OCI-LY7 (cell line): Measurements from ENCODE around the gene GNLY. TPM values are rescaled to one million over a fixed set of nuclear protein-coding genes. Genes with fewer than 3 reads are reported as not detected.

ENCODE experiments used
- BruUV-seq: library from RNA; stranded (reverse); fragments of 400-500 nt; replicated peaks from 2 replicates; lab custom pipeline; 2021; lab: Mats Ljungman, UMichigan
- CTCF ChIA-PET: fragments of 300-600 bp; sonication (Branson Sonifier 250); formaldehyde crosslinking; loops from one replicate; lab custom pipeline; 2022; ENCODE audit warnings: antibody characterized with exemption; ENCODE audit not compliant: unreplicated experiment; lab: Charles Lee
- POLR2A ChIA-PET: fragments of 300-600 bp; sonication (Branson Sonifier 250); formaldehyde crosslinking; loops from one replicate; lab custom pipeline; 2022; ENCODE audit warnings: antibody characterized with exemption; lab: Charles Lee
- DNase-seq: peaks from one replicate; pipeline ENCODE4 v3.0.0-alpha.2; 2015; ENCODE audit warnings: low spot score
- H2AFZ ChIP-seq: fragments of 200-600 bp; sonication (generic), shearing (Covaris generic); 2 replicates; pipeline ENCODE4 v1.6.1; 2014; ENCODE audit warnings: mild to moderate bottlenecking, antibody characterized with exemption, low read length, moderate library complexity
- H3K27ac ChIP-seq: fragments of 200-600 bp; sonication (generic); 2 replicates; pipeline ENCODE4 v1.5.1; 2014; ENCODE audit warnings: mixed run types, low read depth, mild to moderate bottlenecking, moderate library complexity, low read length, inconsistent platforms; ENCODE audit not compliant: poor library complexity, severe bottlenecking
- H3K36me3 ChIP-seq: fragments of 200-600 bp; sonication (generic); 2 replicates; pipeline ENCODE4 v1.6.1; 2014; ENCODE audit warnings: mild to moderate bottlenecking, antibody characterized with exemption, low read length, moderate library complexity, mixed read lengths; ENCODE audit not compliant: insufficient read depth
- H3K4me1 ChIP-seq: fragments of 200-600 bp; sonication (generic); 2 replicates; pipeline ENCODE4 v1.5.1; 2014; ENCODE audit warnings: mild to moderate bottlenecking, low read length; ENCODE audit not compliant: insufficient read depth, poor library complexity, severe bottlenecking
- H3K4me2 ChIP-seq: fragments of 200-600 bp; sonication (generic); 2 replicates; pipeline ENCODE4 v1.6.1; 2014; ENCODE audit warnings: mild to moderate bottlenecking, low read length
- H3K4me3 ChIP-seq: fragments of 200-600 bp; sonication (generic); 2 replicates; pipeline ENCODE4 v1.5.1; 2014; ENCODE audit warnings: mild to moderate bottlenecking, low read depth, low read length; ENCODE audit not compliant: poor library complexity, severe bottlenecking
- H3K79me2 ChIP-seq: fragments of 200-600 bp; sonication (generic); 2 replicates; pipeline ENCODE4 v1.6.1; 2016; ENCODE audit warnings: low read depth, mild to moderate bottlenecking, low read length, moderate library complexity, mixed read lengths; ENCODE audit not compliant: insufficient read depth
- H3K9me2 ChIP-seq: fragments of 200-600 bp; sonication (generic); 2 replicates; pipeline ENCODE4 v1.6.1; 2016; ENCODE audit warnings: mild to moderate bottlenecking, low read length, mixed read lengths; ENCODE audit not compliant: insufficient read depth
- H3K9me3 ChIP-seq: fragments of 200-600 bp; sonication (generic); 2 replicates; pipeline ENCODE4 v1.6.1; 2014; ENCODE audit warnings: mild to moderate bottlenecking, mixed run types, low read length, mixed read lengths
- H4K20me1 ChIP-seq: fragments of 200-600 bp; sonication (generic); 2 replicates; pipeline ENCODE4 v1.6.1; 2014; ENCODE audit warnings: mild to moderate bottlenecking, antibody characterized with exemption, low read length, moderate library complexity, mixed read lengths; ENCODE audit not compliant: insufficient read depth
- EZH2phosphoT487 ChIP-seq: fragments of 200-600 bp; sonication (generic); IDR thresholded peaks from 2 replicates; pipeline ENCODE4 v1.6.1; 2018; ENCODE audit warnings: low read depth, borderline replicate concordance, mild to moderate bottlenecking, mixed run types, antibody characterized with exemption, low read length, moderate library complexity, mixed read lengths
- intact Hi-C: fragments of 100-400 bp; cut with micrococcal nuclease; formaldehyde crosslinking; loops from one replicate; pipeline ENCODE4 v1.10.0; 2022; ENCODE audit not compliant: unreplicated experiment
- total RNA-seq, 2 experiments: library from RNA; depleted of rRNA in 1 of 2; stranded (reverse); fragments of >200 nt in 1 of 2; shearing (Covaris generic) in 1 of 2; gene quantifications; 2 replicates each; pipeline ENCODE4 v1.2.3, GENCODE V29; 2014 to 2022
- TF ChIP-seq, protein P1 (sequence below): fragments of 200-600 bp; sonication (generic); conservative IDR thresholded peaks from 2 replicates; pipeline ENCODE4 v1.5.1; 2014; ENCODE audit warnings: mild to moderate bottlenecking, antibody characterized with exemption, low read length, moderate library complexity, mixed read lengths

GNLY gene
- total RNA-seq, 2 experiments from 2014 or later, result not detected

DNA sequence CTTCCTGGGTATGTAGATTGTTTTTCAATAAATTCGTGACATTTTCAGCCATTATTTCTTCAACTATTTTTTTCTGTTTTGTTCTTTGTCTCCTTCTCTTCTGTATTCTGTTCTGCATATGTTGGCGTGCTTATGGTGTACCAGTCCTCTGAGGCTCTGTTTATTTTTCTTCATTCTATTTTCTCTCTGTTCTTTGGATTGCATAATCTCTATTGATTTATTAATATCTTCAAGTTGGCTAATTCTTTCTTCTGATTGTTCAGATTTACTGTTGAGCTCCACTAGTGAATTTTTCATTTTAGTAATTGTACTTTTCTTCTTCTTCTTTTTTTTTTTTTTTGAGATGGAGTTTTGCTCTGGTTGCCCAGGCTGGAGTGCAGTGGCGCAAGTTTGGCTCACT is 9.9 kb downstream of the GNLY start:
- Histone ChIP-seq H3K9me3 (no peaks in the 10 kb centered on the region), H4K20me1 (no peaks in the 10 kb centered on the region), H3K9me2 (no peaks in the 10 kb centered on the region), H3K79me2 (no peaks in the 10 kb centered on the region), H3K27ac (no peak overlapping the region), H2AFZ (no peak overlapping the region), H3K4me3 (no peak overlapping the region), H3K36me3 (no peaks in the 10 kb centered on the region), H3K4me1 (peaks cover 11% of the 10 kb centered on the region), H3K4me2 (no peak overlapping the region)
- BruUV-seq, result no TSS peak
- ChIA-PET CTCF (no interaction called here), POLR2A (interaction anchor here (0.6 to 1.4 kb wide), 2 partner anchors 67 to 736 kb away, joined by 3 to 4 read pairs; no protein-coding TSS in a partner anchor)
- intact Hi-C loops, result no loop called here
- TF ChIP-seq EZH2phosphoT487, result no peak
- TF ChIP-seq, protein P1, sequence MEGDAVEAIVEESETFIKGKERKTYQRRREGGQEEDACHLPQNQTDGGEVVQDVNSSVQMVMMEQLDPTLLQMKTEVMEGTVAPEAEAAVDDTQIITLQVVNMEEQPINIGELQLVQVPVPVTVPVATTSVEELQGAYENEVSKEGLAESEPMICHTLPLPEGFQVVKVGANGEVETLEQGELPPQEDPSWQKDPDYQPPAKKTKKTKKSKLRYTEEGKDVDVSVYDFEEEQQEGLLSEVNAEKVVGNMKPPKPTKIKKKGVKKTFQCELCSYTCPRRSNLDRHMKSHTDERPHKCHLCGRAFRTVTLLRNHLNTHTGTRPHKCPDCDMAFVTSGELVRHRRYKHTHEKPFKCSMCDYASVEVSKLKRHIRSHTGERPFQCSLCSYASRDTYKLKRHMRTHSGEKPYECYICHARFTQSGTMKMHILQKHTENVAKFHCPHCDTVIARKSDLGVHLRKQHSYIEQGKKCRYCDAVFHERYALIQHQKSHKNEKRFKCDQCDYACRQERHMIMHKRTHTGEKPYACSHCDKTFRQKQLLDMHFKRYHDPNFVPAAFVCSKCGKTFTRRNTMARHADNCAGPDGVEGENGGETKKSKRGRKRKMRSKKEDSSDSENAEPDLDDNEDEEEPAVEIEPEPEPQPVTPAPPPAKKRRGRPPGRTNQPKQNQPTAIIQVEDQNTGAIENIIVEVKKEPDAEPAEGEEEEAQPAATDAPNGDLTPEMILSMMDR, result no peak
- no peak for DNase-seq

GRCh38 chr2:85704800-85705679 is 10.9 kb downstream of the GNLY start:
- H4K20me1 ChIP-seq, result no peaks in the 10 kb centered on the region
- ChIA-PET CTCF (no interaction called here), POLR2A (interaction anchor here (0.7 to 1.4 kb wide), 3 partner anchors 68 to 588 kb away, joined by 3 read pairs; no protein-coding TSS in a partner anchor)
- H3K27ac ChIP-seq, result no peak overlapping the region
- intact Hi-C loops, result loop anchor here (5.0 kb wide), 1 partner anchor 68 kb away; no protein-coding TSS in a partner anchor
- no peak overlapping the region for H3K4me3 ChIP-seq
- TF ChIP-seq, protein P1, result no peak
- TF ChIP-seq EZH2phosphoT487, result no peak
- H3K4me2 ChIP-seq, result peak overlapping the region; percentile 23; the same call in 1 of the 2 replicates
- no peaks in the 10 kb centered on the region for H3K9me3 ChIP-seq
- H2AFZ ChIP-seq, result no peak overlapping the region
- DNase-seq, result peak; percentile 21
- BruUV-seq, result no TSS peak
- H3K9me2 ChIP-seq, result no peaks in the 10 kb centered on the region
- no peaks in the 10 kb centered on the region for H3K36me3 ChIP-seq
- H3K4me1 ChIP-seq, result peaks cover 11% of the 10 kb centered on the region
- H3K79me2 ChIP-seq, result no peaks in the 10 kb centered on the region

DNA sequence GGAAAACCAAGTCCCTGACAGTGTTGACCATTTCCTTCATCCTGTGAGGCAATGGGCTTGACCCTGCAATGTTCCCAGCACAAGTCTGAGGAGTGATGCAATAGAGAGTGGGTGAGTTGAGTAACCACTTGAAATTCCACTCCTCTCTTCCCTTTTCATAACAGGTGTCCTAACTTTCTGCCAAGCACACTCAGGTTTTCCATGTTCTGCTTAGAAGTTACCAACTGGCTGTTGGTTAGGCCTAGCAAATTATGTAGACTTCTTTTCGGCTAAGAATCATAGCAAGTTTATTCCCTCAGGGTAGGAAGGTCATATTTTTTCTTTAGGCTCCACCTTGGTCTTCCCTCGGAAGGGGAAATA is 11.5 kb downstream of the GNLY start:
- H3K4me2 ChIP-seq, result no peak overlapping the region
- CTCF ChIA-PET, result no interaction called here
- no peak overlapping the region for H2AFZ ChIP-seq
- no peak overlapping the region for H3K27ac ChIP-seq
- H3K9me2 ChIP-seq, result no peaks in the 10 kb centered on the region
- H3K9me3 ChIP-seq, result no peaks in the 10 kb centered on the region
- BruUV-seq, result no TSS peak
- H3K4me1 ChIP-seq, result peaks cover 11% of the 10 kb centered on the region
- no peak for DNase-seq
- H3K4me3 ChIP-seq, result no peak overlapping the region
- intact Hi-C loops, result loop anchor here (2.0 to 5.0 kb wide), 2 partner anchors 27 to 68 kb away; no protein-coding TSS in a partner anchor
- H3K79me2 ChIP-seq, result no peaks in the 10 kb centered on the region
- H4K20me1 ChIP-seq, result no peaks in the 10 kb centered on the region
- no peaks in the 10 kb centered on the region for H3K36me3 ChIP-seq
- TF ChIP-seq, protein P1, result no peak
- no peak for TF ChIP-seq EZH2phosphoT487
- POLR2A ChIA-PET, result interaction anchor here (0.7 kb wide), 1 partner anchor 588 kb away, joined by 3 read pairs; no protein-coding TSS in a partner anchor
